Suprapubic skin (tissue), 4 donors: ENCODE results near the gene CRYZ.

Source experiments
- CTCF ChIP-seq, 2 donors: fragments of 200-600 bp in 1 of 2; fragments of 450-650 bp in 1 of 2; sonication (generic) in 1 of 2; IDR thresholded peaks; one replicate each; pipeline ENCODE4 v1.5.1; 2016 to 2019; ENCODE audit warnings: antibody characterized with exemption in 2 of 2, mild to moderate bottlenecking in 1 of 2, moderate library complexity in 1 of 2
- EP300 ChIP-seq: sonication (generic); formaldehyde crosslinking; IDR thresholded peaks from one replicate; pipeline ENCODE4 v1.6.1; 2017; ENCODE audit warnings: antibody characterized with exemption
- POLR2A ChIP-seq, 2 donors: fragments of 450-650 bp; IDR thresholded peaks; one replicate each; pipeline ENCODE4 v1.6.1; 2017; ENCODE audit warnings: antibody characterized with exemption in 2 of 2, mild to moderate bottlenecking in 2 of 2, moderate library complexity in 2 of 2
- POLR2AphosphoS5 ChIP-seq, 3 donors: sonication (generic); formaldehyde crosslinking; IDR thresholded peaks; one replicate each; pipeline ENCODE4 v1.6.1; 2017; ENCODE audit warnings: antibody characterized with exemption in 3 of 3

GRCh38 chr1:74713849-74714248 is 19.0 kb downstream of the CRYZ start:
- TF ChIP-seq POLR2A (IDR thresholded peaks at IDR 0.05) (no peak), CTCF (IDR thresholded peaks at IDR 0.05) (no peak), EP300 (no peak), POLR2AphosphoS5 (IDR thresholded peaks at IDR 0.05) (no peak)
